ENCODE results near the gene UTS2R.

The UTS2R gene

GRCh38 chr17:82328994-82329507, 42.5 kb upstream of the UTS2R start:
- no peak overlapping the region for H3K4me3 ChIP-seq (ENCODE audit: low read length)
- H3K27ac ChIP-seq (ENCODE audit: low read length) = no peak overlapping the region
- H3K4me1 ChIP-seq (ENCODE audit: insufficient read depth, low read length) = peaks cover 6% of the 10 kb centered on the region; the same call in 1 of the 2 replicates
- H3K9ac ChIP-seq (ENCODE audit: low read depth, low read length) = no peak overlapping the region
- no peaks in the 10 kb centered on the region for H3K36me3 ChIP-seq (ENCODE audit: insufficient read depth, low read depth, low read length)
- no peaks in the 10 kb centered on the region for H3K9me3 ChIP-seq (ENCODE audit: insufficient read depth, low read depth, low read length)
- H3K27me3 ChIP-seq (ENCODE audit: insufficient read depth, low read length) = peaks cover 54% of the 10 kb centered on the region

GRCh38 chr17:82329683-82330321, 41.8 kb upstream of the UTS2R start:
- Histone ChIP-seq H3K4me1 (ENCODE audit: insufficient read depth, low read length) (peaks cover 6% of the 10 kb centered on the region; the same call in 1 of the 2 replicates), H3K27ac (ENCODE audit: low read length) (no peak overlapping the region), H3K27me3 (ENCODE audit: insufficient read depth, low read length) (peaks cover 62% of the 10 kb centered on the region), H3K4me3 (ENCODE audit: low read length) (no peak overlapping the region), H3K9ac (ENCODE audit: low read depth, low read length) (no peak overlapping the region), H3K9me3 (ENCODE audit: insufficient read depth, low read depth, low read length) (no peaks in the 10 kb centered on the region), H3K36me3 (ENCODE audit: insufficient read depth, low read depth, low read length) (no peaks in the 10 kb centered on the region)

DNA sequence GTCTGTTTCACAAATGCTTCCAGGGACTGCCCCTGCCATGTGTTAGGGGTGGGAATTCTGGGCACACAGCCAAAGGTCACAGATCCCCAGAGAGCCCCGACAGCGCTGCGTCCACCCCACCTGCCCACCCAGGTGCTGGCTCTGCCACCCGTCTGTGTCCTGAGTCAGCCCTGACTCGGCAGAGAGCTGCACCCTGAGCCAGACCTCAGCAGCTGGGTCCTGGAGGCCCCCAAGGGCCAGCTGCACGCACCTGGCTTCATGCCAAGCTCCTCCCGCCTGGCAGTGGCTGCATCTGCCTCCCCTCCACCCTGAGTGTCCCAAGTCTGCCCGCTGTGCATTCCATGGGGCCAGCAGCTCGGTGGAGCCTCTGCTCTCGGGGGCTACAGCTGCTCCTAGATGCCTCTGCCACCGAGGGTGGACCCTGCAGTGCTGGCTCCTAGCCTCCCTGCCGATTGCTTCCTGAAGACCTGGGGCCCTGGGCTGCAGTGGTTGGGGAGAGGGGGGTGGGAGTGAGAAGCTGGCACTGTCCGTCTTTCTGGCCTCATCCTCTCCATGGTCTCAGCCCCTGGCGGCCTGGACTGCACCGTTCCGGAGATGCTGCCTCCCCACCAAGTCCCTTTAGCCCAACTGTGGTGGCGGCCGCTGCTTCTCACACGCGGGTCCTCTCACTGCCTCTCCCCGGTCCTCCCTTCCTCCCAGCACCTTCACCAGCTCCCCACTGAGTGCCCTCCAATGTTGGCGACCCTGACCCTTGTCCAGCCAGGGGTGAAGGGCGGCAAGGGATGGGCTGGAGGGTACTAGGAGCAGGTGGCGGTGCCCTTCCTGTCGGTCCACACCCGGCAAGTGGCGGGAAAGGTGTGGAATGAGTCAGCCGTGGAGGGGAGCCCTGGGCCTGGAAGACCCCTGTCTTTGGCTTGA, 41.0 kb upstream of the UTS2R start:
- Histone ChIP-seq H3K27ac (ENCODE audit: low read length) (no peak overlapping the region), H3K9me3 (ENCODE audit: insufficient read depth, low read depth, low read length) (no peaks in the 10 kb centered on the region), H3K9ac (ENCODE audit: low read depth, low read length) (no peak overlapping the region), H3K27me3 (ENCODE audit: insufficient read depth, low read length) (peaks cover 69% of the 10 kb centered on the region), H3K4me1 (ENCODE audit: insufficient read depth, low read length) (peaks cover 6% of the 10 kb centered on the region; the same call in 1 of the 2 replicates), H3K4me3 (ENCODE audit: low read length) (no peak overlapping the region), H3K36me3 (ENCODE audit: insufficient read depth, low read depth, low read length) (no peaks in the 10 kb centered on the region)

DNA sequence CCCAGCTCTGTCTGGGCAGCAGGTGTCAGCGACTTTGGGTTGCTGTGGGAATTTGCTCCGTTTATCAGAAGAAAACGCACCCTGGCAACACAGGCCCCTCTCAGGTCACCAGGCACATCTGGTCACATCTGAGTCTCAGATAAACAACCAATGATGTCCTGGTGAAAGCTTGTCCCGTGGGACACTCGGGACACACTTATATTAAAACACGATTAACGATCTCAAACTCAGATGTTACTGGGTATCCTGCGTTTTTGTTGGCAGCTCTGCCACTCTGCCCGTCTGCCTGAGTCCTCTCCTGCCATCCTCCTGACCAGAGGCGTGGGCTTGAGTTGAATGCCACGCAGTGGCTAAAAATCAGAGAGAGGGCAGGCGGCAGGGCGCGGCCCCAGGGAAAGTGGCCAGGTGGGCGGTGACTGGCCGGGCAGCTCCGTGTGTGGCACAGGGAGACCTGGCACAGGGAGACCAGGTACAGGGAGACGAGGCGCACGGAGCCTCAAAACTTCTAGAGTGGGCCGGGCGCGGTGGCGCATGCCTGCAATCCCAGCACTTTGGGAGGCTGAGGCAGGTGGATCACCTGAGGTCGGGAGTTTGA, 40.1 kb upstream of the UTS2R start:
- peaks cover 78% of the 10 kb centered on the region for H3K27me3 ChIP-seq (ENCODE audit: insufficient read depth, low read length)
- H3K36me3 ChIP-seq (ENCODE audit: insufficient read depth, low read depth, low read length) = no peaks in the 10 kb centered on the region
- no peak overlapping the region for H3K4me3 ChIP-seq (ENCODE audit: low read length)
- no peak overlapping the region for H3K9ac ChIP-seq (ENCODE audit: low read depth, low read length)
- no peak overlapping the region for H3K27ac ChIP-seq (ENCODE audit: low read length)
- peaks cover 6% of the 10 kb centered on the region; the same call in 1 of the 2 replicates for H3K4me1 ChIP-seq (ENCODE audit: insufficient read depth, low read length)
- no peaks in the 10 kb centered on the region for H3K9me3 ChIP-seq (ENCODE audit: insufficient read depth, low read depth, low read length)

GRCh38 chr17:82332669-82333278, 38.8 kb upstream of the UTS2R start:
- H3K9ac ChIP-seq (ENCODE audit: low read depth, low read length) = no peak overlapping the region
- peak overlapping the region; percentile 58 for H3K4me3 ChIP-seq (ENCODE audit: low read length)
- no peaks in the 10 kb centered on the region for H3K9me3 ChIP-seq (ENCODE audit: insufficient read depth, low read depth, low read length)
- peaks cover 84% of the 10 kb centered on the region for H3K27me3 ChIP-seq (ENCODE audit: insufficient read depth, low read length)
- H3K4me1 ChIP-seq (ENCODE audit: insufficient read depth, low read length) = 0 out of 2 replicates have a peak, but pooled peaks cover 4% of the 10 kb centered on the region
- H3K36me3 ChIP-seq (ENCODE audit: insufficient read depth, low read depth, low read length) = no peaks in the 10 kb centered on the region
- no peak overlapping the region for H3K27ac ChIP-seq (ENCODE audit: low read length)

- Histone ChIP-seq H3K9ac (ENCODE audit: low read depth, low read length) (no peak within 1 kb of the TSS), H3K4me3 (ENCODE audit: low read length) (peak within 1 kb of the TSS; percentile 58), H3K27me3 (ENCODE audit: insufficient read depth, low read length) (peaks cover 92% of the 10 kb centered on the region), H3K4me1 (ENCODE audit: insufficient read depth, low read length) (no peaks in the 10 kb centered on the region), H3K9me3 (ENCODE audit: insufficient read depth, low read depth, low read length) (no peaks in the 10 kb centered on the region), H3K27ac (ENCODE audit: low read length) (no peak within 1 kb of the TSS), H3K36me3 (ENCODE audit: insufficient read depth, low read depth, low read length) (no peaks in the 10 kb centered on the region)
Observed at GRCh38 chr17:82333279-82334171, 38.0 kb upstream of the UTS2R start, which contains the start of gene SECTM1. TSS of gene SECTM1 (minus strand) at chr17:82333766. CDS start at chr17:82327240, 6,526 bp downstream.

DNA sequence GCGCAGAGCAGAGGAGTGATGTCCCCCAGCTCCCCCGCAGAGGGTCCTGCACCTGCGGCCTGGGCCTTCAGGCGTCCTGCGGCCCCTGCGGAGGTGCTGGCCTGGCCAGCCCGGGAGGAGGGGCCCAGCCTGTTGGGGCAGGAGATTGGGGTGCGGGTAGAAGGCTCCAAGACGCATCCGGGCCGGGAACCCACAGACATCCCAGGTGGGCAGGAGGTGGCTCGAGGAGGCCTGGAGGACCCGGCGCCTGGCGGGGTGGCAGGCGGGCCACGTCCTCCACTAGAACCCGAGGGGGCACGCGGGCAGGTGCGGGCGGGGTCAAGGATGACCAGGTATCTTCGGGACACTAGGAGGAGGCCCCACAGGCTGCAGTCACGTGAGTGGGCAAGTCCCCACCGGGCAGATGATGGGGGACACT, 37.4 kb upstream of the UTS2R start:
- Histone ChIP-seq H3K27ac (ENCODE audit: low read length) (no peak overlapping the region), H3K4me3 (ENCODE audit: low read length) (no peak overlapping the region), H3K9me3 (ENCODE audit: insufficient read depth, low read depth, low read length) (no peaks in the 10 kb centered on the region), H3K4me1 (ENCODE audit: insufficient read depth, low read length) (0 out of 2 replicates have a peak, but pooled peaks cover 1% of the 10 kb centered on the region), H3K9ac (ENCODE audit: low read depth, low read length) (no peak overlapping the region), H3K36me3 (ENCODE audit: insufficient read depth, low read depth, low read length) (no peaks in the 10 kb centered on the region), H3K27me3 (ENCODE audit: insufficient read depth, low read length) (peaks cover 94% of the 10 kb centered on the region)

DNA sequence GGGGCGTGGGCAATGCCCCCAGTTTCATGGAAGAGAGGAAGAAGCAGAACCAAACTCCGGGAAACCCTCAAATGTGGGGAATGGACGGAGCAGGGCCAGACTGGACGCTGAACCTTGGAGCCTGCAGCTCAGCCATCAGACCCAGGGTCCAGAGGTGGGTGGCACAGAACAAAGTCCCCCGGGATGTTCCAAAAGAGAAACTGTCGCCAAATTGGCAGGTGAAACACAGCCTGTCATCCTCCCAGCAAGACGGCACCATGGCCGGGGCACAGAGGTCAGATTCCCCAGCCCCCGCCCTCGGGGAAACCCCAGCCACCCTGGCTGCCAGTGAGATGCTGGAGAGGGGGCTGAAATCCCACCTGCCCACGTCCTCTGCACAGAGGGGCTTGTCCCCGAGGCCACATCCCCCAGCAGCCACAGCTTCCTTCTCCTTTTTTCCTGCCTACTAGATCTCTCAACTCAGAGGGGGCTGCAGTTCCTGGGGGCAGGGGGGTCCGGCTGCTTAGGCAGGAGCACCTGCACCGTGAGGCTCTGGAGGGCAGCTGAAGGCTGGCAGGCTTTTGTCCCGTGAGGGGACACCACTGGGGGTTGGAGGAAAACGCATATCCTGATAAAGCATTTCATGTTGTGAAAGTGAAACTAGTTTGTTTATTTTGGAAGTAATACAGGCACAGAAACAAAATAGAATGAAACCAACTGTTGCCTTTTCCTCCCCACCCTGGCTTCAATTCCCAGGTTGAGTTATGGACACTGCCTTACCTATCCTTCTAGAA, 36.8 kb upstream of the UTS2R start:
- Histone ChIP-seq H3K4me3 (ENCODE audit: low read length) (no peak overlapping the region), H3K36me3 (ENCODE audit: insufficient read depth, low read depth, low read length) (no peaks in the 10 kb centered on the region), H3K4me1 (ENCODE audit: insufficient read depth, low read length) (0 out of 2 replicates have a peak, but pooled peaks cover 3% of the 10 kb centered on the region), H3K27me3 (ENCODE audit: insufficient read depth, low read length) (peaks cover 96% of the 10 kb centered on the region), H3K9ac (ENCODE audit: low read depth, low read length) (no peak overlapping the region), H3K9me3 (ENCODE audit: insufficient read depth, low read depth, low read length) (no peaks in the 10 kb centered on the region), H3K27ac (ENCODE audit: low read length) (no peak overlapping the region)

GRCh38 chr17:82338858-82339633, 32.5 kb upstream of the UTS2R start:
- Histone ChIP-seq H3K4me3 (ENCODE audit: low read length) (0 out of 2 replicates have a peak overlapping the region, but pooled peaks have one; percentile 22), H3K9ac (ENCODE audit: low read depth, low read length) (no peak overlapping the region), H3K27me3 (ENCODE audit: insufficient read depth, low read length) (peaks cover 56% of the 10 kb centered on the region), H3K4me1 (ENCODE audit: insufficient read depth, low read length) (0 out of 2 replicates have a peak, but pooled peaks cover 3% of the 10 kb centered on the region), H3K27ac (ENCODE audit: low read length) (no peak overlapping the region), H3K9me3 (ENCODE audit: insufficient read depth, low read depth, low read length) (peaks cover 5% of the 10 kb centered on the region), H3K36me3 (ENCODE audit: insufficient read depth, low read depth, low read length) (no peaks in the 10 kb centered on the region)
